Activated CD8-positive, alpha-beta memory T cell treated with anti-CD3 and anti-CD28 coated beads, Interleukin-2, amount 10 ng/mL, durations not matched to agents 7 days and 5 days (primary cell): ENCODE measurements around the gene ELK4. TPM values are rescaled to one million over a fixed set of nuclear protein-coding genes. Genes with fewer than 3 reads are reported as not detected.

Experiments used
- ATAC-seq: fragments of 150-1000 bp; cut with Tn5 transposase; one replicate; pipeline ENCODE4 v1.10.0; 2021; ENCODE audit warnings: moderate library complexity
- CTCF ChIA-PET: fragments of 350-600 bp; sonication (Branson Sonifier 250); formaldehyde crosslinking; loops from one replicate; lab custom pipeline; 2021; ENCODE audit warnings: antibody characterized with exemption; lab: Charles Lee
- DNase-seq: peaks from one replicate; pipeline ENCODE4 v3.0.0-alpha.2; 2020
- H3K27ac Mint-ChIP-seq: one replicate; pipeline ENCODE4 v1.8.0; 2021; ENCODE audit warnings: mild to moderate bottlenecking, mixed read lengths
- H3K27me3 Mint-ChIP-seq: one replicate; pipeline ENCODE4 v1.8.0; 2021; ENCODE audit warnings: mixed read lengths
- H3K36me3 Mint-ChIP-seq: one replicate; pipeline ENCODE4 v1.8.0; 2021; ENCODE audit warnings: mild to moderate bottlenecking, mixed read lengths
- H3K4me1 Mint-ChIP-seq: one replicate; pipeline ENCODE4 v1.8.0; 2021; ENCODE audit warnings: mixed read lengths
- H3K4me3 Mint-ChIP-seq: one replicate; pipeline ENCODE4 v1.8.0; 2021; ENCODE audit warnings: mild to moderate bottlenecking, moderate library complexity, mixed read lengths
- H3K9me3 Mint-ChIP-seq: one replicate; pipeline ENCODE4 v1.8.0; 2022; ENCODE audit warnings: low read depth, mixed read lengths
- total RNA-seq, 2 experiments: library from RNA; stranded (reverse); gene quantifications; one replicate each; pipeline ENCODE4 v1.2.3, GENCODE V29; 2021

The ELK4 gene
- total RNA-seq, 2 experiments from 2014 or later = 70.9 to 79.7 TPM

GRCh38 chr1:205670611-205671430 is 39.0 kb upstream of the ELK4 start:
- Mint-ChIP-seq H3K27me3 (peaks cover 50% of the 10 kb centered on the region), H3K4me3 (no peak overlapping the region), H3K4me1 (peaks cover 10% of the 10 kb centered on the region), H3K36me3 (no peaks in the 10 kb centered on the region), H3K27ac (no peak overlapping the region), H3K9me3 (no peaks in the 10 kb centered on the region)
- CTCF ChIA-PET = interaction anchor here (0.6 to 7.2 kb wide), 3 partner anchors 11 to 114 kb away, joined by 3 to 70 read pairs (median 4); no protein-coding TSS in a partner anchor
- no peak for ATAC-seq
- no peak for DNase-seq

GRCh38 chr1:205670150-205670446 is 38.3 kb upstream of the ELK4 start:
- Mint-ChIP-seq H3K36me3 (no peaks in the 10 kb centered on the region), H3K4me1 (peaks cover 10% of the 10 kb centered on the region), H3K27ac (no peak overlapping the region), H3K4me3 (no peak overlapping the region), H3K27me3 (peaks cover 49% of the 10 kb centered on the region), H3K9me3 (no peaks in the 10 kb centered on the region)
- CTCF ChIA-PET = interaction anchor here (0.8 to 7.2 kb wide), 3 partner anchors 10 to 41 kb away, joined by 3 to 70 read pairs (median 4); partner anchors contain the start of gene SLC45A3
- no peak for ATAC-seq
- DNase-seq = no peak

GRCh38 chr1:205669341-205670149 is 37.7 kb upstream of the ELK4 start:
- CTCF ChIA-PET = interaction anchor here (0.8 to 7.2 kb wide), 3 partner anchors 10 to 42 kb away, joined by 3 to 70 read pairs (median 4); partner anchors contain the start of gene SLC45A3
- ATAC-seq (no peak), DNase-seq (no peak)
- Mint-ChIP-seq H3K4me3 (no peak overlapping the region), H3K27me3 (peaks cover 49% of the 10 kb centered on the region), H3K9me3 (no peaks in the 10 kb centered on the region), H3K4me1 (peaks cover 10% of the 10 kb centered on the region), H3K27ac (no peak overlapping the region), H3K36me3 (no peaks in the 10 kb centered on the region)

GRCh38 chr1:205668951-205669340 is 37.1 kb upstream of the ELK4 start:
- Mint-ChIP-seq H3K36me3 (no peaks in the 10 kb centered on the region), H3K27me3 (peaks cover 48% of the 10 kb centered on the region)
- CTCF ChIA-PET = interaction anchor here (1.5 to 7.2 kb wide), 2 partner anchors 11 kb away, joined by 4 to 70 read pairs; partner anchors contain the start of gene SLC45A3

GRCh38 chr1:205667909-205668643 is 36.3 kb upstream of the ELK4 start:
- DNase-seq (no peak), ATAC-seq (no peak)
- Mint-ChIP-seq H3K4me1 (peaks cover 10% of the 10 kb centered on the region), H3K36me3 (no peaks in the 10 kb centered on the region), H3K27me3 (peaks cover 39% of the 10 kb centered on the region), H3K27ac (no peak overlapping the region), H3K4me3 (no peak overlapping the region), H3K9me3 (no peaks in the 10 kb centered on the region)
- CTCF ChIA-PET = interaction anchor here (7.2 kb wide), 1 partner anchor 10 kb away, joined by 70 read pairs; no protein-coding TSS in a partner anchor

More at GRCh38 chr1:205668951-205669340, 37.1 kb upstream of the ELK4 start:
- Mint-ChIP-seq H3K27ac (no peak overlapping the region), H3K4me3 (no peak overlapping the region), H3K9me3 (no peaks in the 10 kb centered on the region), H3K4me1 (peaks cover 10% of the 10 kb centered on the region)
- no peak for ATAC-seq
- no peak for DNase-seq

GRCh38 chr1:205666372-205667166 is 34.8 kb upstream of the ELK4 start:
- DNase-seq = no peak
- no peak for ATAC-seq
- Mint-ChIP-seq H3K27ac (no peak overlapping the region), H3K27me3 (peaks cover 24% of the 10 kb centered on the region), H3K4me1 (peaks cover 3% of the 10 kb centered on the region), H3K9me3 (no peaks in the 10 kb centered on the region), H3K4me3 (no peak overlapping the region), H3K36me3 (no peaks in the 10 kb centered on the region)
- CTCF ChIA-PET = interaction anchor here (1.2 to 7.2 kb wide), 3 partner anchors 9 to 45 kb away, joined by 3 to 70 read pairs (median 5); no protein-coding TSS in a partner anchor

GRCh38 chr1:205665201-205666045 is 33.6 kb upstream of the ELK4 start:
- no peak for DNase-seq

GRCh38 chr1:205664399-205665017 is 32.7 kb upstream of the ELK4 start:
- ATAC-seq = no peak
- no peaks in the 10 kb centered on the region for H3K9me3 Mint-ChIP-seq

More at GRCh38 chr1:205665201-205666045, 33.6 kb upstream of the ELK4 start:
- H3K27me3 Mint-ChIP-seq = peaks cover 21% of the 10 kb centered on the region
- H3K9me3 Mint-ChIP-seq = no peaks in the 10 kb centered on the region
- CTCF ChIA-PET = interaction anchor here (1.6 kb wide), 1 partner anchor 46 kb away, joined by 3 read pairs; no protein-coding TSS in a partner anchor
- no peaks in the 10 kb centered on the region for H3K4me1 Mint-ChIP-seq
- H3K27ac Mint-ChIP-seq = no peak overlapping the region
- H3K36me3 Mint-ChIP-seq = no peaks in the 10 kb centered on the region
- no peak for ATAC-seq
- no peak overlapping the region for H3K4me3 Mint-ChIP-seq

GRCh38 chr1:205663286-205663936 is 31.6 kb upstream of the ELK4 start:
- H3K27me3 Mint-ChIP-seq = peaks cover 10% of the 10 kb centered on the region
- ATAC-seq = no peak
- peaks cover 3% of the 10 kb centered on the region for H3K4me1 Mint-ChIP-seq
- CTCF ChIA-PET = interaction anchor here (0.5 to 1.2 kb wide), 2 partner anchors 70 to 122 kb away, joined by 3 read pairs; no protein-coding TSS in a partner anchor
- no peaks in the 10 kb centered on the region for H3K36me3 Mint-ChIP-seq
- H3K9me3 Mint-ChIP-seq = no peaks in the 10 kb centered on the region
- no peak overlapping the region for H3K4me3 Mint-ChIP-seq
- DNase-seq = no peak
- H3K27ac Mint-ChIP-seq = no peak overlapping the region

More at GRCh38 chr1:205664399-205665017, 32.7 kb upstream of the ELK4 start:
- no peaks in the 10 kb centered on the region for H3K36me3 Mint-ChIP-seq
- H3K4me1 Mint-ChIP-seq = no peaks in the 10 kb centered on the region
- no peak for DNase-seq
- no peak overlapping the region for H3K4me3 Mint-ChIP-seq
- H3K27me3 Mint-ChIP-seq = peaks cover 19% of the 10 kb centered on the region
- H3K27ac Mint-ChIP-seq = no peak overlapping the region
- CTCF ChIA-PET = interaction anchor here (1.2 to 1.6 kb wide), 2 partner anchors 47 to 71 kb away, joined by 3 read pairs; no protein-coding TSS in a partner anchor

- Mint-ChIP-seq H3K27me3 (peaks cover 4% of the 10 kb centered on the region), H3K4me3 (no peak overlapping the region), H3K36me3 (no peaks in the 10 kb centered on the region), H3K4me1 (peaks cover 3% of the 10 kb centered on the region), H3K9me3 (no peaks in the 10 kb centered on the region), H3K27ac (no peak overlapping the region)
- ATAC-seq (no peak), DNase-seq (no peak)
- CTCF ChIA-PET = interaction anchor here (1.3 to 11.1 kb wide), 2 partner anchors 72 to 315 kb away, joined by 4 to 465 read pairs; no protein-coding TSS in a partner anchor
Measured at GRCh38 chr1:205662791-205663190, 31.0 kb upstream of the ELK4 start.
